HG02884 (cell line): Measurements from ENCODE around the gene OR2AG1.

Experiments used
- ATAC-seq: cut with Tn5 transposase; IDR thresholded peaks from one replicate; pipeline ENCODE4 v1.9.1; 2021; ENCODE audit warnings: mild to moderate bottlenecking, moderate library complexity; ENCODE audit not compliant: unreplicated experiment

Gene OR2AG1, protein sequence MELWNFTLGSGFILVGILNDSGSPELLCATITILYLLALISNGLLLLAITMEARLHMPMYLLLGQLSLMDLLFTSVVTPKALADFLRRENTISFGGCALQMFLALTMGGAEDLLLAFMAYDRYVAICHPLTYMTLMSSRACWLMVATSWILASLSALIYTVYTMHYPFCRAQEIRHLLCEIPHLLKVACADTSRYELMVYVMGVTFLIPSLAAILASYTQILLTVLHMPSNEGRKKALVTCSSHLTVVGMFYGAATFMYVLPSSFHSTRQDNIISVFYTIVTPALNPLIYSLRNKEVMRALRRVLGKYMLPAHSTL

GRCh38 chr11:6782720-6783119 is at the start of gene OR2AG1:
TSS of gene OR2AG1 (plus strand) at chr11:6783020. CDS start at chr11:6785038, 2,018 bp downstream.
- ATAC-seq, result no peak

DNA sequence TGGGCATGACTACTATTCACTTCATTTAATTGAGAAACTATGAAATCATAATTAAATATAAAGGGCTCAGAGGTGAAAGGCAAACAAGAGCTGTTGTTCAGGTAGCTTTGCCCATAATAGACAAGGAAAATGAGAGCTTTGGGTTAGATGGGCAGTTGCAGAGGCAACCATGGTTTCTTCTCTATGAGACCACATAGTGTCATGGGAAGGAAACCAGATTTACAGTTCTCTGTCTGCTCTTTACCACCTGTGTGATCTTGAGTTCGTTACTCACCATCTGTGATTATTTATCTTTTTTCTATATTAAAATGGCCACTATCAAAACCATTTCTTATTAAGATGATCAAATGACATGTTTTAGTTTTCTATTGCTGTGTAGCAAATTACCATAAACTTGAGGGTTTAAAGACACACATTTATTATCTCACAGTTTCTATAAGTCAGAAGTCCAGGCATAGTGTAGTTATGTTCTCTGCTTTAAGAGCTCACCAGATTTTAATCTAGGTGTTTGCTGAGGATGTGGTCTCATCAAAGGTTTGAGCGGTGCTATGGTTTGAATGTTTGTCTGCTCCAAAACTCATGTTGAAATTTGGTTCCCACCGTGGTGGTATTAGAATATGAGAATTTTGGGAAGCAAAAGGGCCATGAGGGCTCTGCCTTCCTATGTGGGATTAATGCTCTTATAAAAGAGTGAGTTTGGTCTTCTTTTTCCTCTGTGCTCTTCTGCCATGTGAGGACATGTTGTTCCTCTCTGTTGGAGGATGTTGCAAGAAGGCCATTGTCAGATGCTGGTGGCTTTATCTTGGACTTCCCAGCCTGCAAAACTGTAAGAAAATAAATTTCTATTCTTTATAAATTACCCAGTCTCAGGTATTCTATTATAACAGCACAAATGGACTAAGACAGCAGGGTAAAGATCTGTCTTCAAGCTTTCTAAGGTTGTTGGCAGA is 49.2 kb upstream of the OR2AG1 start:
- no peak for ATAC-seq

DNA sequence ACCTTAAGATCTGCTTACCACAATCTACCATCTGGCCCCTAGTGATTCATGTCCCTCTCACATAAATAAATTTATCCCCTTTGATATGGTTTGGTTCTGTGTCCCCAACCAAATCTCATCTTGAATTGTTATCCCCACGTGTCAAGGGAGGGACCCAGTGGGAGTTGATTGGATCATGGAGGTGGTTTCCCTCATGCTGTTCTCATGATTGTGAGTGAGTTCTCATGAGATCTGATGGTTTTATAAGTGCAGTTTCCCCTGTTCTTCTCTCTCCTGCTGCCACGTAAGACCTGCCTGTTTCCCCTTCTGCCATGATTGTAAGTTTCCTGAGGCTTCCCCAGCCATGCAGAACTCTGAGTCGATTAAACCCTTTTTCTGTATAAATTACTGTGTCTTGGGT is 48.2 kb upstream of the OR2AG1 start:
- ATAC-seq, result no peak

DNA sequence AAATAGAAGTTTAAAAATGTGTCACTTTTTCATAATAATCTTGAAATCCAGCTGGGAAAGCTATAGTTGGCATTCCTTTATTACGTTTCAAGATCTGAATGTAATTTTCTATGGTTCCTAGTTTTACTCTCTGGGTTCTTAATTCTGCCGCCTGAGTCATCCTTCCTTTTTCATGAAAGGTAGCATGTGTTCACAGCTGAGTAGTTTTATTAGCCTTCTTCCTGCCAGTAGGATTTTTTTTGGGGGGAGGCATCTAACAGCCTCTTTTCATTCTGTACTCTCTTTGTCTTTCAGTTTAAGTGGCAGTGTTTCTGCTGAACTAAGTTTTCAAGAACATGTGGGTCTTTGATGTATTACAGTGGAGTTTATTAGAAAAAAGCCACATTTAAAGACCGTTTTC is 47.5 kb upstream of the OR2AG1 start:
- no peak for ATAC-seq

DNA sequence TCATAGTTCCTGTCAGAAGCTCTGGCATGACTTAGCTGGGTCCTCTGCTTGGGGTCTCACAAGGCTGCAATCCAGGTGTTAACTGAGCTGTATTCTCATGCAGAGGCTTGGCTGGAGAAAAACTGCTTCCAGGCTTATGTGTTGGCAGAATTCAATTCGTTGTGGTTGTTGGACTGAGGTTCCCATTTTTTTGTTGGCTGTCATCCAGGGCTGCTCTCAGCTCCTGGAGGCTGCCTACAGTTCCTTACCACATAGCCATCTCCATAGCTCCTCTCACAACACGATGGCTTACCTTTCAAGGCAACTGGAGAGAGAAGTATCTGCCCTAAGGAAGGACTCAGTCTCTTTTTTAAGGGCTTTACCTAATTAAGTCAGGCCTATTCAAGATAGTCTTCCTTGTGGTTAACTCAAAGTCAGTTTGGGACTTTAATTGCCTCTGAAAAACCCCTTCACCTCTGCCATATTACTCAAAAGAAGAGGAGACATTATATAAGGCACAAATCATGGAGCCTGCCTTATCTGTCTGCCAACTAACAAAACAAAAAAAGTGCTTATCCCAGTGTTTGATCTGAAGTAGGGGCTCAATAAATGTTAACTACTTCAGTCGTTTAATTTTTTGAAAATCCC is 46.2 kb upstream of the OR2AG1 start:
- no peak for ATAC-seq

DNA sequence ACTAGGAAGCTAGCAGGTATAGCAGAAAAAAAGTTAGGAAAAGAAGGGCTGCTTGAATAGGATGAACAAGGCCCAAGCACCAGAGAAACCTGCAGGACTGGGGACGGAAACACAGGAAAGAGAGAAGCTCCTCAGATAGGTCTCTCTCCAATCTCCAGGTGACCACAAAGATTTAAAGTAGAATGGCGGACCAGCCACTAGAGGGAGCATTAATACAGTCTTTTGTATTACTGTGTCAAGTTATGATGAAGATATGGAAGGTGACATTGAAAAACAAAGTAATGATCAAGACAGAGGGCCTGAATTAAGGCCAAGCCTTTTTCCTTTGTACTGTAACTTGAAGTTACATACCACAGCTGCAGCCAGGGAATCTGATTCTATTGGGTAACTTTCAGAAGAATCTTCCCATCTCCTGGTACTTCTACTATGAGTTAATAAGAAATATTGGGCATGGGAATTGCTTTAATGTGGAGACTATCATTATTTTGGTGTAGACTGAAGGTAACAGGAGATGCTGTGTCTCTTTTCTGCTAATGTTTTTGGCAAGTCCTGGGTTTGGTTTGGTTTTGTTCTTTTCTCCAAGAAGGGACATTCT is 44.9 kb upstream of the OR2AG1 start:
- ATAC-seq, result peak; percentile 62

DNA sequence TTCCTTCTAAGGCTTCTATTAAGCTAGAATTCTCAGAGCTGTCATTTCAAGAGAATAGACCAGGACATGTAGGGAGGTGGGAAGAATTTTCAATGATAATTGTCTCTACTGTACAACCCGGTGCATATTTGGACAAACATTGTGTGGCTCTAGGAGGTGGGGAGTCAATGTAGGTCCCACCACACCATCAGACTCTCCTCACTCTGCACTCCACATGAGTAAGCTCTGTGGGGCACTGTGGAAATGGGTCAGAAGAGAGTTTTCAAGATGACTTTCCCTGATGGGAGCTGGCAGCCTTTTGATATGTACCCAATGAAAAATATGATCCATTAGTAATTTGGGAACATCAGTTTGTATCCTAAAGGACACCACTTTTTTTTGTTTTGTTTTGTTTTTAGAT is 44.2 kb upstream of the OR2AG1 start:
- ATAC-seq, result no peak

DNA sequence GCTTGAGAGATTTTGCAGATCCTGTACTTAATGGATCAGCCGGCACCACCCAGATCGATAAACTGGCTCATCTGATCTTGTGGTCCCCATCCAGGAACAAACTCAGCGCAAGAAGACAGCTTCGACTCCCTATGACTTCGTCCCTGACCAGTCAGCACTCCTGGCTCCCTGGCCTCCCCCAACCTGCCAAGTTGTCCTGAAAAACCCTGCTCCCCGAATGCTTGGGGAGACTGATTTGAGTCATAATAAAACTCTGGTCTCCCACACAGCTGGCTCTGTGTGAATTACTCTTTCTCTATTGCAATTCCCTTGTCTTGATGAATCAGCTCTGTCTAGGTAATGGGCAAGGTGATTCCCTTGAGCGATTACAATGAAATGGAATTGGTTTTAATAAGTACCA is 40.6 kb upstream of the OR2AG1 start:
- no peak for ATAC-seq

DNA sequence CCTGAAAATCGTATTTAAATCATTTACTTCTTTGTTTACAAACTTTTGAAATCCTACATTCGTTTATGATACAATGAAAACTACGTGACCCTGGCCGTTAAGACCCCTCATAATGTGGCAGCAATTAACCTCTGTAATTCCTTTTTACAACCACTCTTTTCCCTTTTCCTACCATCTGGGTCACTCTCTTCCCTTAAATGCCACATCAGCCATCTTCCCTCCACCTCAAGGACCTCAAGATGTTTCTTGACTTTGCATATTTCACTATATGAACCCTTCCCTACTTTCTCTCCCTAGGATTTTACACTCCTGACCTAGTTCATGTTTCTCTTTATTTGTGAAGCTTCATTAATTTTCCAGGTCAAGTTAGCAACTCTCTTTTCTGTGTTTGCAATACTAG is 37.8 kb upstream of the OR2AG1 start:
- ATAC-seq, result no peak

DNA sequence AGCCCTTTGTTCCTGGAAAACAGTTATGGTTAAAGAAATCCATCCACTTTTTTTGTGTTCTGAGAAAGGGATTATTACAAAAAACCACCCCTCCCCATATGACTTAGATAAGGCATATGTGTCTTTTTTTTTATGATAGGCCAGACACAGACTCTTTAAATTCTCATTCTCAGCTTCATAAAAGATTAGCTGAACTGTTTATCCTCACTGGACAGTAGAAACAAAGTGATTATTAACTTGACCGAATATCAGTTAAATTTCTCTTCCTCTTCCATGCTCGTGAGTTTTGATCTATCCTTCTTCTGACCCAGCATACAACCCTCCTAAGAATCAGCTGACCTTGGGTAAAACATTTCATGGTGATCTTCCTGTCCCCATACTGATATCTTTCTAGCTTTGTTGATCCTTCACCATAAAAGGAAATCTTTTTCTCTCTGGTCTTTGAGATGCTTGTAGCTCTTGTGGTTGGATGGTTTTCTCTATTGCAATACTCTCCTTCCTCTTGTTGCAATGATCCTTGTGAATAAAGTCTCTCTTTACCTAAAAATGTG is 37.3 kb upstream of the OR2AG1 start:
- ATAC-seq, result peak; percentile 47

DNA sequence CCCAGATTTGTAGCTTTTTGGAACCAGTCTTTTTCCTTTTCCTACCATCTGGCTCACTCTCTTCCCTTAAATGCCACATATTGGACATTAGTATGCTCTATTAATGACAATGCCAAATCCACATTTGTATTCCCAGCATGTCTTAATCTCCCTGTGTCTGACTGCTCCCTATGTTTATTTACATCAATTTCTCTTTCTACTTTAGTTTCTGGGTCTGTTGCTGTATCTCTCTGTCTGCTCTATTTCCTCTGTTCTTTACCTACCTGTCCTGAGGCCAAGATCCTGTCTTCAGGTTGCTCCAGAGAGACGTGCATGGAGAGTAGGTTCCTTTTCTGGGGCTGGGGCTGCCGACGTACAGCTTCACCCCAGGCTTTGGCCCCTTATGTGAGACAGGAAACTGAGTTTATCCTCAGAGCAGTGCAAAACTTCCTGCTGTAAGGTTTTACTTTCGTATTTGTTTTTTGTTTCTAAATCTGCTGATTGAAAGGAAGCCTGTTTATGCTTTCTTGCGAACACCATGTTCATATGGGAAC is 36.7 kb upstream of the OR2AG1 start:
- ATAC-seq, result peak; percentile 74

GRCh38 chr11:6746626-6747025 is 36.2 kb upstream of the OR2AG1 start:
- peak; percentile 28 for ATAC-seq

- no peak for ATAC-seq
These were observed 35.6 kb upstream of the OR2AG1 start for GRCh38 chr11:6747097-6747668.

DNA sequence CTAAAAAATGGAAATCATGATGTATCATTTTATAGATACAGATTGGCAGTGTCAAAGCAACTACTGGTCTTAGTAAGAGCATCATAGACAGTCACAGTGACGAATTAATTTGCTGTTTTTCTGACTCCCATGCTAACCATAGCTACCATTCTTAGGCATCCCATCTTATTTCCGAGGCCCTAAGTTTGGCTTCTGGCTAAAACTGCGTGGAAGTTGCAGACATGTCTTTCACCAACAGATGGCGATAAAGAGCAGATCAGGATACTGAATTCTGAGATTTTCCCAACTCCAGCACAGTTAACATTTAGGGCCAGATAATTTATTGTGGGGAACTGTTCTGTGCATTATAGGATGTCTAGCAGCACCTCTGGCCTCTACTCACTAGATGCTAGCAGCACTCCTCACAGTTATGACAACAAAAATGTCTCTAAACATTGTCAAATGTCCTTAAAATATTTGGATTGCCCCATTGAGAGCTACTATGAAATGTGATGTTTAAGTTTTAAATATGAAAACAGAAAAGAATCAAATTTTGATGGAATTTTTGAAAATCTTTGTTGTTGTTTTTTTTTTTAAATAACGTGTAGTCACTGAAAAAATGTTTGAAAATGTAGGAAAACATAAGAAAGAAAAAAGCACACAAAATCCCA is 27.4 kb upstream of the OR2AG1 start:
- no peak for ATAC-seq

- no peak for ATAC-seq
These were observed 26.9 kb upstream of the OR2AG1 start for GRCh38 chr11:6755953-6756347.

GRCh38 chr11:6757373-6757967 is 25.4 kb upstream of the OR2AG1 start:
- ATAC-seq, result peak; percentile 62

DNA sequence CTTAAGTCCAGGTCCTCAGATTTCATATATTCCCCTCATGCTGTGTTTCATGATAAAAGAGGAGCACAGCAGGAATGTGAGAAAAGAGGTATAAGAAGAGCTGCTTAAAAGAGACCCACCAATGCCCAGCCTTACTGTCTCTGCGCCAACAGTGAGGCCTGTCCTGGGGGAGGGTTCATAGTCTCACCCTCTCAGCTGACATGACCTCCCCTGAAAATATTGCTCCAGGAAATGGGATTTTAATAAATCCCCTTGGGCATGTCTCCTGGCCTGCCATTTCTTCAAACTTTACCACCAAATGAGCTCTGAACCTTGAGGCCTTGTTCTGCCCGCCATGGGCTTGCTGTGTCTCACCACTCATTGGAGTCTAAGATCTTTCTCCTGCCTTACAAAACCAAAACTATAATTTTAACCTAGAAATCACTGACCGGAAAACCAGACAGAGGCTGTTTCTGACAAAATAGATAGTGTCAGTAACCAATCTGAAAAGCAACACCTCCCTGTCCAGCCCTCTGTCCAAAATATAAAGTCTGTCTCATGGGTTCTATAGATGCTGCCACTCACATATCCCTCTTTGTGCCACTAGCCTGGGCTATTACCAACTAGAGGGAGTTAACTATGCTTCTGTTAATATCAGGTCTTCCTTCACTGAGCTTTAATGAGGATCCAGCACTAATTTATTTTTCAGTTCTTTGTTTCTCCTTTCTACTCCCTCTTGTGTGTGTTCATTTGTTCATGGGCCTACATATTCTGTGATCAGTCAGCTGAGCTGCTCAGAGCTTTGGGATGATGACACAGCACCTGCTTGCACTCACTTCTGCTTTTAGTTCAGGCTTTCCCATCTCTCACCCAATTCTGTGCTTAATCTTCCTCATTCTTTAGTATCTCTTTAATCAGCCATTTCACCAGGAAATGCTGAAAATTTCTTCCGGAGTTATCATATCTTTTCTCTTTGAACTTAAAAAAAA is 10.6 kb upstream of the OR2AG1 start, which contains the start of gene OR2AG2:
Gene OR2AG2 (minus strand): TSS at position 51 of the 968 bp plus-strand sequence. CDS start 3,019 bp downstream, outside the sequence.
- ATAC-seq, result peak; percentile 95

DNA sequence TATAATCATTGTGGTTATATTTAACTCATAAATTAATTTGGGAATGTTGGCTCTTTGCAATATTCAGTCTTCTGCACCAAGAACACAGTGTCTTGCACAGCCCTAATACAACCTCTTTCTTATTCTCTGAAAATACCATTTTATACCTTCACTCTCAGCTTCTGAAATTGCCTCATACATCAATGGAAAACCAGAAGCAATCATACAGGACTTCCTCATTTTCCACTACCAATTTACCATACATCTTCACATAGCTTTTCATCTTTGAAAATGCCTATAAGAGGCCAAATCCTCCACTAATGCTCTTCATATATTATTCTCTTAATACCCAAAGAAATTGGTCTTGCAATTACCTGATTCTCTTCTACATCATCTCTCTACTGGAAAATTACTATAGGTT is 4.3 kb upstream of the OR2AG1 start:
- no peak for ATAC-seq
